Stomach (tissue), 9 donors: Measurements from ENCODE around the gene INTS14. TPM values are rescaled to one million over a fixed set of nuclear protein-coding genes. Genes with fewer than 3 reads are reported as not detected.

Experiments
- DNase-seq, 2 donors: peaks; one replicate each; pipeline versions ENCODE4 v3.0.0 to v3.0.0-alpha.2; 2013 to 2019
- H3K27ac ChIP-seq, 5 donors: fragments of 200-600 bp in 4 of 5; sonication (generic) in 4 of 5; one replicate each; pipeline ENCODE4 v1.5.1; 2013 to 2019; ENCODE audit warnings: mild to moderate bottlenecking in 1 of 5, moderate library complexity in 1 of 5
- H3K27me3 ChIP-seq, 3 donors: fragments of 200-600 bp; sonication (generic); one replicate each; pipeline ENCODE4 v1.5.1; 2017 to 2019; ENCODE audit warnings: mixed run types in 1 of 3
- H3K36me3 ChIP-seq, 4 donors: fragments of 200-600 bp; sonication (generic); 1 replicate in 3 of 4; 2 replicates in 1 of 4; pipeline ENCODE4 v1.5.1; 2016 to 2019
- H3K4me1 ChIP-seq, 4 donors: fragments of 200-600 bp; sonication (generic); one replicate each; pipeline ENCODE4 v1.5.1; 2016 to 2019
- H3K4me3 ChIP-seq, 4 donors: fragments of 200-600 bp; sonication (generic) in 3 of 4; one replicate each; pipeline ENCODE4 v1.5.1; 2016 to 2019; ENCODE audit warnings: mild to moderate bottlenecking in 1 of 4
- H3K9me3 ChIP-seq, 4 donors: fragments of 200-600 bp; sonication (generic); one replicate each; pipeline ENCODE4 v1.5.1; 2016 to 2019
- CTCF ChIP-seq, 7 experiments: fragments of 450-650 bp in 4 of 7; fragments of 200-600 bp in 3 of 7; sonication (generic) in 3 of 7; IDR thresholded peaks; one replicate each; pipeline ENCODE4 v1.5.1; 2016 to 2019; ENCODE audit warnings: antibody characterized with exemption in 7 of 7, control low read depth in 2 of 7, mild to moderate bottlenecking in 1 of 7
- EP300 ChIP-seq: sonication (generic); formaldehyde crosslinking; IDR thresholded peaks from one replicate; pipeline ENCODE4 v1.6.1; 2017; ENCODE audit warnings: antibody characterized with exemption
- POLR2A ChIP-seq, 4 donors: fragments of 450-650 bp; IDR thresholded peaks; one replicate each; pipeline ENCODE4 v1.6.1; 2016; ENCODE audit warnings: antibody characterized with exemption in 4 of 4, control low read depth in 2 of 4, mild to moderate bottlenecking in 1 of 4, moderate library complexity in 1 of 4
- POLR2AphosphoS5 ChIP-seq, 3 donors: sonication (generic); formaldehyde crosslinking; IDR thresholded peaks; one replicate each; pipeline ENCODE4 v1.6.1; 2016; ENCODE audit warnings: antibody characterized with exemption in 3 of 3
- WGBS, 5 donors: extraction: QIAGEN DNeasy Blood & Tissue Kit in 3 of 5; methylation state at CpG; one replicate each; pipeline versions ENCODE4 v1.1.5 to v1.1.7; 2013 to 2018; 5-methylcytosine and 5-hydroxymethylcytosine counted together
- intact Hi-C: fragments of 100-400 bp; cut with DNase I; formaldehyde crosslinking; loops from one replicate; pipeline ENCODE4 v1.15.1; 2023; ENCODE audit warnings: low total_unique reads
- polyA plus RNA-seq, 3 donors: library from polyadenylated mRNA; stranded (reverse); fragments of 200-250 nt; gene quantifications; one replicate each; pipeline ENCODE4 v1.2.3, GENCODE V29; 2013
- total RNA-seq, 5 donors: library from RNA; depleted of rRNA; stranded (reverse); fragments of >200 nt; gene quantifications; one replicate each; pipeline versions ENCODE4 v1.1.0 to v1.2.3, GENCODE V29; 2014 to 2016
- donor health status: healthy with polysubstance abuse.
- donor health status: Bipolar disorder and iron deficiency.
- donor health status: healthy.

Gene INTS14
- total and polyA plus RNA-seq, 8 donors, result 7.2 to 73.2 (median 17.7) TPM

- no peak for DNase-seq
- TF ChIP-seq EP300 (no peak), POLR2A (IDR thresholded peaks at IDR 0.05) (no peak), POLR2AphosphoS5 (IDR thresholded peaks at IDR 0.05) (no peak), CTCF (IDR thresholded peaks at IDR 0.05) (no peak)
- intact Hi-C loops, result no loop called here
- Histone ChIP-seq H3K36me3 (peaks cover 30 to 96% (median 94%) of the 10 kb centered on the region in 4 donors), H3K4me1 (no peaks in the 10 kb centered on the region), H3K27me3 (no peaks in the 10 kb centered on the region), H3K4me3 (no peak overlapping the region), H3K27ac (no peak overlapping the region), H3K9me3 (no peaks in the 10 kb centered on the region)
- 91 to 99% (median 97%) methylated on average over 2 of the region's 2 CpGs for WGBS, 5 donors
Observed at GRCh38 chr15:65598468-65598867, 12.5 kb downstream of the INTS14 start.

- DNase-seq, result peak in 1 of 2 donors; percentile 53
- Histone ChIP-seq H3K4me1 (no peaks in the 10 kb centered on the region), H3K36me3 (peaks cover 37 to 96% (median 94%) of the 10 kb centered on the region in 4 donors), H3K9me3 (no peaks in the 10 kb centered on the region), H3K27ac (no peak overlapping the region), H3K27me3 (no peaks in the 10 kb centered on the region), H3K4me3 (no peak overlapping the region)
- WGBS, 5 donors, result 49 to 66% (median 56%) methylated on average over 3 of the region's 3 CpGs
- TF ChIP-seq CTCF (IDR thresholded peaks at IDR 0.05) (peak in 1 of 7 experiments; percentile 5), POLR2AphosphoS5 (IDR thresholded peaks at IDR 0.05) (no peak)
- intact Hi-C loops, result no loop called here
Observed at GRCh38 chr15:65595960-65596359, 15.0 kb downstream of the INTS14 start.

GRCh38 chr15:65587094-65587493, 23.8 kb downstream of the INTS14 start:
- intact Hi-C loops, result no loop called here
- Histone ChIP-seq H3K9me3 (no peaks in the 10 kb centered on the region), H3K27ac (no peak overlapping the region), H3K4me3 (no peak overlapping the region), H3K36me3 (peaks cover 20 to 100% (median 99%) of the 10 kb centered on the region in 4 donors), H3K4me1 (no peaks in the 10 kb centered on the region), H3K27me3 (no peaks in the 10 kb centered on the region)
- WGBS, 5 donors, result 93 to 100% (median 100%) methylated on average over 1 of the region's 1 CpG
- no peak for DNase-seq
- TF ChIP-seq CTCF (IDR thresholded peaks at IDR 0.05), result no peak
- TF ChIP-seq POLR2AphosphoS5 (IDR thresholded peaks at IDR 0.05), result no peak
- no peak for TF ChIP-seq POLR2A (IDR thresholded peaks at IDR 0.05)
- TF ChIP-seq EP300, result no peak

- H3K27ac ChIP-seq, result no peak overlapping the region
Observed at GRCh38 chr15:65584241-65584640, 26.7 kb downstream of the INTS14 start.

More at GRCh38 chr15:65584241-65584640, 26.7 kb downstream of the INTS14 start:
- DNase-seq, result no peak
- Histone ChIP-seq H3K4me1 (no peaks in the 10 kb centered on the region), H3K9me3 (no peaks in the 10 kb centered on the region), H3K27me3 (no peaks in the 10 kb centered on the region), H3K4me3 (no peak overlapping the region), H3K36me3 (peaks cover 16 to 100% (median 99%) of the 10 kb centered on the region in 4 donors)
- intact Hi-C loops, result no loop called here
- no peak for TF ChIP-seq POLR2A (IDR thresholded peaks at IDR 0.05)
- TF ChIP-seq EP300, result no peak
- no peak for TF ChIP-seq CTCF (IDR thresholded peaks at IDR 0.05)
- no peak for TF ChIP-seq POLR2AphosphoS5 (IDR thresholded peaks at IDR 0.05)
